Tracheal epithelial cell (primary cell): ENCODE data around the gene GTF2A1. TPM values are rescaled to one million over a fixed set of nuclear protein-coding genes. Genes with fewer than 3 reads are reported as not detected.

Experiments
- total RNA-seq: library from RNA; depleted of rRNA; stranded (reverse); fragments of >200 nt; gene quantifications from 2 replicates; pipeline ENCODE4 v1.2.1, GENCODE V29; 2014

The GTF2A1 gene
- 11.6 and 18.8 TPM in 2 replicates for total RNA-seq

DNA sequence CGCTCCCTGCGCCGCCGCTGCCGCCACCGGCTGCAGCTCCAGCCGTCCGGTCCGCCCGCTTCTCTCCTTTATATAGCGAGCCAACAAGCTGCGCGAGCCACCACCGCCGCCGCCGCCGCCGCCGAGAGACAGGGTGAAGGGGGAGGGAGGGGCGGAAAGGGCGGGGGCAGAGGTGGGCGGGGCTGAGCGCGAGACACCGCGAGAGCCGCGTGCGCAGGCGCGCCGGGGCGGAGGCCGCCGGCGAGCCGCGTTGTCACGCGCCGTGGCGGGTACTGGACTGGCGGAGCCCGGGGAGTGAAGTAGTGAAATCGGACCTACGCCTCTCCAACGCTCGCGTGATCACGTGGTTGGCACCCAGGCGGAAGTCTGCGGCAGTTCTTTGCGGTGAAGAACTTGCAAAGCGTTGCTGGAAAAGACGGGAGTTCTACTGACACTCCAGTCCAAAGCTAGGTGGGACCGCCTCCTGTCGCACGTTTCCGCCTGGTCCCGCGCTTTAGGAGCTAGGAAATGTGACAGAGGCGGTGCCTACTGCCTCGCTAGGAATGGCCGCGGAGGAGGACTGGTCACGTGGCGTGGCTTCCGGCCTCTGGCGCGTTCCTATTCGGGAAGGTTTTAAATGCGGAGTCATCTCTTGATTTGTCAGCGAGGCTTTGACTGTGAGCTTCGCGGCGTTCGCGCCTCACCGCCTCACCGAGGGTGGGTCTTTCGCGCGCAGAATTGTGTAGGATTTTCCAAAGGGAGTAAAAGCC, at the start of gene GTF2A1:
TSS of gene GTF2A1 (minus strand) at position 130 of the 749 bp plus-strand sequence. CDS start 441 bp downstream, outside the sequence.

Other genes with a start within 250 kb of the GTF2A1 start
- gene STON2, start 179.4 kb upstream of the GTF2A1 start, total RNA-seq = 86.3 and 89.4 TPM in 2 replicates